Measurements from ENCODE around the gene ZBTB17.
"Not testable (repeated sequence)": the region's sequence is repeated elsewhere in the genome, so short reads cannot be mapped to it uniquely, and the experiment has no call there.

- TF ChIP-seq CTCF (IDR thresholded peaks at IDR 0.05; ENCODE audit: low read depth, low read length); POLR2A (IDR thresholded peaks at IDR 0.05; ENCODE audit: extremely low read depth, insufficient read length); MAX (IDR thresholded peaks at IDR 0.05; ENCODE audit: low read depth, low read length); MYC (IDR thresholded peaks at IDR 0.05; ENCODE audit: low read depth, low read length): not testable (repeated sequence)
These were observed 2.0 kb upstream of the ZBTB17 start for GRCh38 chr1:15977947-15978346.
